A673 (cell line): ENCODE measurements around the gene IQGAP2.

Experiments used
- CTCF ChIP-seq: fragments of 300-800, 200-600 bp; sonication (generic); conservative IDR thresholded peaks from 2 replicates; pipeline ENCODE4 v1.5.1; 2017; ENCODE audit warnings: low read depth, mild to moderate bottlenecking, antibody characterized with exemption, low read length, moderate library complexity, mixed read lengths
- EZH2 ChIP-seq: fragments of 200-600 bp; sonication (generic); IDR thresholded peaks from 2 replicates; pipeline ENCODE4 v1.6.1; 2017; ENCODE audit warnings: borderline replicate concordance, low read depth, mild to moderate bottlenecking, mixed read lengths, antibody characterized with exemption, low read length; ENCODE audit not compliant: poor library complexity, severe bottlenecking

- no peak for TF ChIP-seq CTCF
- TF ChIP-seq EZH2: no peak
Measured at GRCh38 chr5:76477061-76477460, 74.0 kb downstream of the IQGAP2 start.
